ENCODE results near the gene DLGAP4. TPM values are rescaled to one million over a fixed set of nuclear protein-coding genes. Genes with fewer than 3 reads are reported as not detected.

The DLGAP4 gene
- polyA plus RNA-seq, 1 of the 3 experiments (the other 2 are of a cell fraction) = 31.2 TPM

DNA sequence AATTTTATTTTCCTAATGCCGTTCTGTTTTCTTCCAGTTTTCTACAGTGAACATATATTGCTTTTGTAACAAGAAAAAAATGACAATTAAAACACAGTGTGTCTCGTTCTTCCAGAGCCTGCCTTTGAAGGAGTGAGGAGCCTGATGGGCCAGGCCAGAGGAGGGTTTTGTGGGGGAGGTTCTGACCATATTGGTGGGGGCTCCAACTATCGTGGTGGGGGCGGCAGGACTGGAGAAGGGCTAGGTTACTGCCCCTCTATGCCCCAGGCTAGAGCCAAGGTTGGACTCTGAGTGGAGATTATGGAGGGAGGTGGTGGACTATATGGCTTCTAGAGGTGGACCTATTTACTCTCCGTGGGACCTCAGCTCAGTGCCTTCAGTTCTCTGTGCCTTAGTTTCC lies 24.0 kb downstream of the DLGAP4 start (continued):
- TF ChIP-seq YY1 (IDR thresholded peaks at IDR 0.05; ENCODE audit: low read depth) = no peak
- TF ChIP-seq FOXJ3 (CRISPR knock-in tag; IDR thresholded peaks at IDR 0.05) = no peak

DNA sequence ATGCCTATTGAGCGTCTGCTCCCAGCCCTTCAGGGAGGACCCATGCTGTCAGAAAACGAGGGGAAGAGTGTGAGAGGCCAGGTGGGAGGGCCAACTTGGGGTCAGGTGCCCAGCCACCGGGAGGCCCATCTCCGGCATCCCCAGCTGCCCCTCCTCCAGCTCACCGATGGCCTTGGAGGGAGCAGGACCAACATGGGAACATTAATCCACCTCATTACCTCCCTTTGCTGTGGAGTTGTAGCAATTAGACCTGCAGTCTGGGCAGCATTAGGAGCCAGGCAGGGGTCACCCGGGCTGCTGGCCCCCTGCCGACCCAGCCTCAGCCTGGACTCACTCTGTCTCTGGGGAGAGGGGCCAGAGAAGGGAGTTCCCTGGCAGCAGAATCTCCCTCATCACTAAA lies 25.1 kb downstream of the DLGAP4 start:
- Histone ChIP-seq H3K79me2 (ENCODE audit: insufficient read depth) (no peaks in the 10 kb centered on the region), H3K4me2 (no peak overlapping the region), H3K9me2 (no peaks in the 10 kb centered on the region), H3K9me3 (no peaks in the 10 kb centered on the region), H3K27me3 (ENCODE audit: insufficient read depth) (no peaks in the 10 kb centered on the region), H3K36me3 (replicated peaks in 1 of 2; ENCODE audit: control insufficient read depth in 1 of 2, insufficient read depth in 2 of 2, low read length in 1 of 2) (no peaks in the 10 kb centered on the region), H4K20me1 (ENCODE audit: insufficient read depth) (no peaks in the 10 kb centered on the region), H3K9ac (no peak overlapping the region), H3F3A (replicated peaks; ENCODE audit: insufficient read depth) (no peaks in the 10 kb centered on the region), H3K4me3 (ENCODE audit: low read depth in 2 of 2, low read length in 1 of 2) (no peak overlapping the region), H3K27ac (ENCODE audit: low read depth in 2 of 2, low read length in 1 of 2) (no peak overlapping the region), H2AFZ (ENCODE audit: low read depth) (no peak overlapping the region), H3K4me1 (ENCODE audit: control insufficient read depth in 1 of 2, insufficient read depth in 2 of 2, low read depth in 1 of 2, low read length in 1 of 2) (no peaks in the 10 kb centered on the region; a peak in 1 of 4 replicates)
- TF ChIP-seq FOXM1 (IDR thresholded peaks at IDR 0.05; ENCODE audit: low read depth) (no peak), YY1 (IDR thresholded peaks at IDR 0.05; ENCODE audit: low read depth) (no peak), CHD2 (IDR thresholded peaks at IDR 0.05; ENCODE audit: low read length, partially characterized antibody) (no peak), ELF1 (IDR thresholded peaks at IDR 0.05) (no peak), TEAD4 (IDR thresholded peaks at IDR 0.05; ENCODE audit: borderline replicate concordance, insufficient read depth) (no peak), TCF12 (IDR thresholded peaks at IDR 0.05) (no peak), NFIC (IDR thresholded peaks at IDR 0.05; ENCODE audit: borderline replicate concordance) (no peak), GABPA (IDR thresholded peaks at IDR 0.05; ENCODE audit: low read depth) (no peak), MXI1 (IDR thresholded peaks at IDR 0.05; ENCODE audit: low read depth, low read length) (no peak), TAF1 (IDR thresholded peaks at IDR 0.05; ENCODE audit: borderline replicate concordance, low read depth, low read length) (no peak), EP300 (IDR thresholded peaks at IDR 0.05; ENCODE audit: borderline replicate concordance in 1 of 2, low read depth in 1 of 2, low read length in 1 of 2) (no peak)
- TF ChIP-seq, protein P1, sequence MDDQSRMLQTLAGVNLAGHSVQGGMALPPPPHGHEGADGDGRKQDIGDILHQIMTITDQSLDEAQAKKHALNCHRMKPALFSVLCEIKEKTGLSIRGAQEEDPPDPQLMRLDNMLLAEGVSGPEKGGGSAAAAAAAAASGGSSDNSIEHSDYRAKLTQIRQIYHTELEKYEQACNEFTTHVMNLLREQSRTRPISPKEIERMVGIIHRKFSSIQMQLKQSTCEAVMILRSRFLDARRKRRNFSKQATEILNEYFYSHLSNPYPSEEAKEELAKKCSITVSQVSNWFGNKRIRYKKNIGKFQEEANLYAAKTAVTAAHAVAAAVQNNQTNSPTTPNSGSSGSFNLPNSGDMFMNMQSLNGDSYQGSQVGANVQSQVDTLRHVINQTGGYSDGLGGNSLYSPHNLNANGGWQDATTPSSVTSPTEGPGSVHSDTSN (IDR thresholded peaks at IDR 0.05) = no peak
- TF ChIP-seq, protein P2, sequence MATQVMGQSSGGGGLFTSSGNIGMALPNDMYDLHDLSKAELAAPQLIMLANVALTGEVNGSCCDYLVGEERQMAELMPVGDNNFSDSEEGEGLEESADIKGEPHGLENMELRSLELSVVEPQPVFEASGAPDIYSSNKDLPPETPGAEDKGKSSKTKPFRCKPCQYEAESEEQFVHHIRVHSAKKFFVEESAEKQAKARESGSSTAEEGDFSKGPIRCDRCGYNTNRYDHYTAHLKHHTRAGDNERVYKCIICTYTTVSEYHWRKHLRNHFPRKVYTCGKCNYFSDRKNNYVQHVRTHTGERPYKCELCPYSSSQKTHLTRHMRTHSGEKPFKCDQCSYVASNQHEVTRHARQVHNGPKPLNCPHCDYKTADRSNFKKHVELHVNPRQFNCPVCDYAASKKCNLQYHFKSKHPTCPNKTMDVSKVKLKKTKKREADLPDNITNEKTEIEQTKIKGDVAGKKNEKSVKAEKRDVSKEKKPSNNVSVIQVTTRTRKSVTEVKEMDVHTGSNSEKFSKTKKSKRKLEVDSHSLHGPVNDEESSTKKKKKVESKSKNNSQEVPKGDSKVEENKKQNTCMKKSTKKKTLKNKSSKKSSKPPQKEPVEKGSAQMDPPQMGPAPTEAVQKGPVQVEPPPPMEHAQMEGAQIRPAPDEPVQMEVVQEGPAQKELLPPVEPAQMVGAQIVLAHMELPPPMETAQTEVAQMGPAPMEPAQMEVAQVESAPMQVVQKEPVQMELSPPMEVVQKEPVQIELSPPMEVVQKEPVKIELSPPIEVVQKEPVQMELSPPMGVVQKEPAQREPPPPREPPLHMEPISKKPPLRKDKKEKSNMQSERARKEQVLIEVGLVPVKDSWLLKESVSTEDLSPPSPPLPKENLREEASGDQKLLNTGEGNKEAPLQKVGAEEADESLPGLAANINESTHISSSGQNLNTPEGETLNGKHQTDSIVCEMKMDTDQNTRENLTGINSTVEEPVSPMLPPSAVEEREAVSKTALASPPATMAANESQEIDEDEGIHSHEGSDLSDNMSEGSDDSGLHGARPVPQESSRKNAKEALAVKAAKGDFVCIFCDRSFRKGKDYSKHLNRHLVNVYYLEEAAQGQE (IDR thresholded peaks at IDR 0.05; ENCODE audit: low read depth, low read length) = no peak
- TF ChIP-seq, protein P3, sequence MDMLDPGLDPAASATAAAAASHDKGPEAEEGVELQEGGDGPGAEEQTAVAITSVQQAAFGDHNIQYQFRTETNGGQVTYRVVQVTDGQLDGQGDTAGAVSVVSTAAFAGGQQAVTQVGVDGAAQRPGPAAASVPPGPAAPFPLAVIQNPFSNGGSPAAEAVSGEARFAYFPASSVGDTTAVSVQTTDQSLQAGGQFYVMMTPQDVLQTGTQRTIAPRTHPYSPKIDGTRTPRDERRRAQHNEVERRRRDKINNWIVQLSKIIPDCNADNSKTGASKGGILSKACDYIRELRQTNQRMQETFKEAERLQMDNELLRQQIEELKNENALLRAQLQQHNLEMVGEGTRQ (IDR thresholded peaks at IDR 0.05; ENCODE audit: borderline replicate concordance, low read depth, low read length) = no peak
- TF ChIP-seq, protein P4, sequence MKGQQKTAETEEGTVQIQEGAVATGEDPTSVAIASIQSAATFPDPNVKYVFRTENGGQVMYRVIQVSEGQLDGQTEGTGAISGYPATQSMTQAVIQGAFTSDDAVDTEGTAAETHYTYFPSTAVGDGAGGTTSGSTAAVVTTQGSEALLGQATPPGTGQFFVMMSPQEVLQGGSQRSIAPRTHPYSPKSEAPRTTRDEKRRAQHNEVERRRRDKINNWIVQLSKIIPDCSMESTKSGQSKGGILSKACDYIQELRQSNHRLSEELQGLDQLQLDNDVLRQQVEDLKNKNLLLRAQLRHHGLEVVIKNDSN (IDR thresholded peaks at IDR 0.05; ENCODE audit: borderline replicate concordance, low read depth) = no peak
- TF ChIP-seq, protein P5, sequence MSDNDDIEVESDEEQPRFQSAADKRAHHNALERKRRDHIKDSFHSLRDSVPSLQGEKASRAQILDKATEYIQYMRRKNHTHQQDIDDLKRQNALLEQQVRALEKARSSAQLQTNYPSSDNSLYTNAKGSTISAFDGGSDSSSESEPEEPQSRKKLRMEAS (IDR thresholded peaks at IDR 0.05; ENCODE audit: low read depth) = no peak
- WGBS (ENCODE audit: low lambda C conversion rate) = 33% methylated on average over 4 of the region's 7 CpGs
- ChIA-PET CTCF (interaction anchor here (1.2 to 1.3 kb wide), 2 partner anchors 108 to 129 kb away, joined by 3 to 4 read pairs; no protein-coding TSS in a partner anchor), POLR2A (no interaction called here)
- no peak for DNase-seq

All from SK-N-SH (cell line).